Measurements from ENCODE around the gene PTPRT.

DNA sequence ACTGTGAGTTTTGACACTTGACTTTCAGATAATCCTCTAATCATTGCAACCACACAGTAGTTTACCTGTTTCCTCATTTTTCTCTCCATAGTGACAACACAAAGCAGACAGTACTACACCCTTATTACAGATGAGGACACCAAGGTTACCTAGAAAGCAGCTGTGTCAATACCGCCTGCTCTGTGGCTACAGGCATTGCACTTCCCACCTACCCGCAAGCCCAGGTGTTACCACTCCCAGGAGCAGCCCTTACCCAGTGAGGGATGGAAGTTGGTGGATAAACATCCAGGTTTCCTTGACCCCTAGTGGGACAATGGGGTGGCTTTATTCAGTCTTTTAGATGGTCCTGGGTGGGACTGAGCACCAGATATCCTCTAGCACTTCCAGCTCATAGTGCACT, 503.6 kb downstream of the PTPRT start:
- TF ChIP-seq POLR2A (IDR thresholded peaks at IDR 0.05), result no peak
- TF ChIP-seq, protein P1, sequence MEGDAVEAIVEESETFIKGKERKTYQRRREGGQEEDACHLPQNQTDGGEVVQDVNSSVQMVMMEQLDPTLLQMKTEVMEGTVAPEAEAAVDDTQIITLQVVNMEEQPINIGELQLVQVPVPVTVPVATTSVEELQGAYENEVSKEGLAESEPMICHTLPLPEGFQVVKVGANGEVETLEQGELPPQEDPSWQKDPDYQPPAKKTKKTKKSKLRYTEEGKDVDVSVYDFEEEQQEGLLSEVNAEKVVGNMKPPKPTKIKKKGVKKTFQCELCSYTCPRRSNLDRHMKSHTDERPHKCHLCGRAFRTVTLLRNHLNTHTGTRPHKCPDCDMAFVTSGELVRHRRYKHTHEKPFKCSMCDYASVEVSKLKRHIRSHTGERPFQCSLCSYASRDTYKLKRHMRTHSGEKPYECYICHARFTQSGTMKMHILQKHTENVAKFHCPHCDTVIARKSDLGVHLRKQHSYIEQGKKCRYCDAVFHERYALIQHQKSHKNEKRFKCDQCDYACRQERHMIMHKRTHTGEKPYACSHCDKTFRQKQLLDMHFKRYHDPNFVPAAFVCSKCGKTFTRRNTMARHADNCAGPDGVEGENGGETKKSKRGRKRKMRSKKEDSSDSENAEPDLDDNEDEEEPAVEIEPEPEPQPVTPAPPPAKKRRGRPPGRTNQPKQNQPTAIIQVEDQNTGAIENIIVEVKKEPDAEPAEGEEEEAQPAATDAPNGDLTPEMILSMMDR (IDR thresholded peaks at IDR 0.05), result no peak

Measured in breast epithelium (tissue), 3 donors.